A204.1 (cell line): ENCODE data around the gene THAP5.
A peak's percentile ranks its signal among the peaks of the same experiment; 100 is the strongest.

Experiments
- FAIRE-seq: peaks from 2 replicates; lab custom pipeline; 2012; peaks lifted over from hg19 to GRCh38; lab: Jason Lieb, UNC

The THAP5 gene

DNA sequence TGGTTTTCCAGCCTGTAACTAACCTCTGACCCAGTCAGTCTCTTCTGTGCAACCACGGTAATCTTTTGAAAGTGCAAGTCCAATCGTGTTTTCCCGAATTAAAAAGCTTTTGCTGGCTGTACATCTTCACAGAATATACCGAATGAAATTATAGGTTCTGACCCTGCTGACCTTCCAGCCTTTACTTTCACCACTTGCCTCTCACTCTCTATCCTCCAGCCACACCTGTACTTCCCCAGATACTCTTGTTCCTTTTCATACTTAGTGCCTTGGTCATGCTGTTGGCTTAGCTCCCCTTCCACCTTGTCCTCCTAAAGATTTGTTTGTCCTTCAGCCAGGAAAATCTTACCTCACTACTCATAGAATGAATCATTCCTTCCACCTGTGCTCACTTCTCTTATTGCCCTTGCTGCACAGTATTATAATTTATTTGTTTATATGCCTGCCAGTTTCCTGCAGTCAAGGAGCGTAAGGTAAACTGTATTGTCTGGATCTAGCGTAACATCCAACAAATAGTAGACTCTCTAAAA is 41.3 kb downstream of the THAP5 start:
- no peak for FAIRE-seq

DNA sequence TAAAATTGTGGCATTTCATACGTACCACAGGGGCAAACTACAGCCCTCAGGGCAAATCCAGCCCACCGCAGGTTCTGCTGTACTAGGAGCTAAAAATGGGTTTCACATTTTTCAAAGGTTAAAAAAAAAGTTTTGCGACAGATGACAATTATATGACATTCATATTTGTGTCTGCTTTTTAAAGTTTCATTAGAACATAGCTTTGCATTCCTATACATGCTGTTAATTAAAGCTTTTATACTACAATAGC is 42.8 kb downstream of the THAP5 start:
- no peak for FAIRE-seq

DNA sequence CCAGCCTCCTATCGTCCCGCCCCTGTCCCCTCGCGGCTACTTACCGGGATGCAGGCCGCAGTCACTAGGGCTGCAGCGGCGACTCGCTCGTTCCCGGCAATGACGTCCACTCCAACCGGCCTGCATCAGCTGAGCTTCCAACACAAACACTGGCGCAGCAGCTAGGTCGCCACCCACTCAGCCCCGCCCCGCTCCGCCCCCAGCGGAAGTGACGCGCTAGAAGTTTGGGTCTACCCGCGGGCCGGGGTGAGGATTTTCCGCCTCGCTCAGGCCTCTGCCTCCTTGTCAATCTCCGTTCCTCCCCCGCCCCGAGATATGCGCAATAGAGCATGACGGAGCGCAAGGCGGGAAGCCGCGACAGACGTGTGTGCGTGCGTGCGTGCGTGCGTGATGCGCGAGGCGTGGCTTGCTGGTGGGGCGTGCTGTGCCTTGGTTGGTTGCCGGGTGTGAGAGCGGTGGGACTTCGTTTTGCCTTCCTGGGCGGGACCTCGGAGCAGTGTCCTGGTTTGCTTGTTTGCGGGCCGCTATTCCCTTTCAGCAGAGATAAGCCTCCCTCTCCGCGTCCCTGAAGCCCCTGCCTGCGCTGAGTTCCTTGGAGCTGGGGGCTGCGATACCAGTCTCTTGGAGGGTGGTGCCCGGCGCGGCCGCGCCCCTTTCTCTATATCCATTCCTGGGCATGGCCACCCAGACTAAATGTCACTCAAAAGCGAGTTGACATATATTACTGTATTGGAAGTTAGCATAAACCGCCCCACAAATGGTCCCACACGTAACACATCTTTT is 43.3 kb downstream of the THAP5 start, which contains the start of gene PNPLA8:
Gene PNPLA8, minus strand, starts transcription at position 151 of the 783 bp plus-strand sequence. CDS start 10,644 bp downstream, outside the sequence.
- FAIRE-seq, result peak; percentile 99

DNA sequence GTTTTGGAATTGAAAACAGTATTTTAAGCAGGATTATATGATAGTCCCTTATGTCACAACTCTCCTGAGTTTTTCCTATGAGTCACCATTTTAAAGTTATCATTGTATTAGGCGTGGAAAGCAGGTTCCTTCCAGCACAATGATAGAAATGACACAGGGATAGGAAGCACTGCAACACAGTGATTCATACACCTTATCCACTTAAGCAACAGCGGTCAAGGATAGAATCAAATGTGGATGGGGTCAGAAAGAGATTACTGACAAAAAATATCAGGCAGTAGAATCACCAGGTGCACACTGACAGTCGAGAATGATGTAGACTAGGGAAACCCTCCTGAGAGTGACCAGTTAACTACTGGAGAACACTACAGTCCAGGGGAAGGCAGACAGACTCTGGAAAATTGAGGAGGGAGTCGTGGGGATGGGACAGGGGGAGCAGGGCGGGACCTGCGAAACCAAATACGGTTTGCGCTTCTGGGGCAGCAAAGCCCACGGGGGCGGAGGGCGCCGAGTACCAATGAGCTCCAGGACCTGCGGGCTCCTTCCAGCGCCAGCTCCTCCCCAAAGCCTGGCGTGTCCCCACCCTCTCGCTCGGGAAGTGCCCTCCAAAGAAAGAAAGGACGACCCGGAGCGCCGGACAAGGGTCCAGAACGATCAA is 44.0 kb downstream of the THAP5 start:
- peak; percentile 23 for FAIRE-seq

DNA sequence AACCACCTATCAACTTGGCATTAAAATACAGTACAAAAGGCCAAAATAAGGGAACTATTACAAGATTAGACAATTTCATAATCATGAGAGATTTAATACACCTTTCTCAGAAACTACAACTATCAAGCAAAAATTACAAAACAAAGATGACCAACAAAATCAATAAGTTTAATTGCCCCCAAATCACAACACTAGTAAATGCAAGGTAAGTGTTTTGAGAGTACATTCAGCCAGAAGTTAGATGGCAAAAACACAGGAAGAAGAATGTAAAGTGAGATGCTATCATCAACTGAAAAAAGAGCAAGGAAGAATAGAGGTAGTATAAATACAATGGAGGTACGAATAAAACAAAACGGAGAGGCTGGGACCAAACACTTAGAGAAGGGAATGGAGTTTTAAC is 46.7 kb downstream of the THAP5 start:
- FAIRE-seq, result no peak

DNA sequence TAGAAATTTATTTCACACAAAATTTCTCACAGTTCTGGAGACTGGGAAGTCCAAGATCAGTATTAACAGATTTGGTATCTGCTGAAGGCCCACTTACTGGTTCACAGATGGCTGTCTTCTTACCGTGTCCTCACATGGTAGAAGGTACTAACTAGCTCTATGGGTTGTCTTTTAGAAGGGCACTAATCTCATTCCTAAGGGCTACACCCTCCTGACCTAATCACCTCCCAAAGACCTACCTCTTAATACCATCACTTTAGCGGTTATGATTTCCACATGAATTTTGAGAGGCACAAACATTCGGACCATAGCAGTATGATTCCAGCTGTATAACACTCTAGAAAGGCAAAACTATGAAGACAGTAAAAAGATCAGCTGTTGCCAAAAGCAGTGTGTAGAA is 51.6 kb downstream of the THAP5 start:
- no peak for FAIRE-seq

DNA sequence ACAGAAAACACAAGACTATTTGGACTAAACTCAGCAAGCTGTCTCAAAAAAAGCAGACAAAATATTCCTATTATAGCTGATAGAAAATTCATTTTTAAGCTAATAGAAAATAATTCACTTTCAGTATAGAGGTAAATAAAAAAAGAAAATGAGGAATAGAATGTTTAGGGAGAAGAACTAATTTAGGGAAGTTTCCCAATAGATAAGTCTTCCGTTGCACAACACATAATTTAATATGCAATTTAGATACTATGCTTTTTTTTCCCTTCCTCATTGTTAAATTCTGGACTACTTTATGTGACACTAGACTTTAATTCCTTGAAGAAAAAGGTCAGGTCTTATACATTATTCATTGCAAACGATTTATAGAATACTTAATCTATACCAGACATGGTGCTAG is 53.9 kb downstream of the THAP5 start:
- peak; percentile 54 for FAIRE-seq

DNA sequence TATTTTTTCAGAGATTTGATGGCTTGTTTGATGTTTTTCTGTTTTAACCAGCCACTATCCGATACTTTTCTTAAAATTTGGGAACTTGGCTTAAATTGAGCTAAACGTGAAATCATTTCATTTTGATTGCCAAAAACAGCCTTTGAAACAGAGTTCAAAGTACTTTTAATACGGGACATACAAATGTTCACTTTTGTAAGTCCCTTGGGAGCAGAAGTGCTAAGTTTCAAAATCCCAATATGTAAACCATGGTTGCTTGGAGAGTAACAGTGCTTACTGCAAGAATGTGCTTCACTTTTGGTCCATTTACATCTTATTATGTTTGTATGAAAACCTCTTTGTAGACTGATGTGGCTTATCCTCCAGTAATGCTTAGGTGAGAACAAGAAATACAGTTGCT is 54.5 kb downstream of the THAP5 start:
- FAIRE-seq, result no peak
